GM04503 (cell line): ENCODE results near the gene DACH1.

Experiments used
- DNase-seq: peaks from one replicate; pipeline ENCODE4 v3.0.0-alpha.2; 2012; ENCODE audit warnings: low read depth

Gene DACH1

GRCh38 chr13:71483733-71484132, 383.3 kb downstream of the DACH1 start:
- no peak for DNase-seq

GRCh38 chr13:71481501-71481900, 385.5 kb downstream of the DACH1 start:
- DNase-seq: no peak

- no peak for DNase-seq
Measured at GRCh38 chr13:71481046-71481445, 386.0 kb downstream of the DACH1 start.

- DNase-seq: no peak
Measured at GRCh38 chr13:71477735-71478134, 389.3 kb downstream of the DACH1 start.

- DNase-seq: no peak
Measured at GRCh38 chr13:71474936-71475335, 392.1 kb downstream of the DACH1 start.

- no peak for DNase-seq
Measured at GRCh38 chr13:71469626-71470025, 397.4 kb downstream of the DACH1 start.

- DNase-seq: no peak
Measured at GRCh38 chr13:71464686-71465085, 402.3 kb downstream of the DACH1 start.

GRCh38 chr13:71461892-71462291, 405.1 kb downstream of the DACH1 start:
- no peak for DNase-seq

GRCh38 chr13:71460211-71460610, 406.8 kb downstream of the DACH1 start:
- DNase-seq: no peak

GRCh38 chr13:71459708-71460107, 407.3 kb downstream of the DACH1 start:
- DNase-seq: no peak

- DNase-seq: no peak
Measured at GRCh38 chr13:71457645-71458044, 409.4 kb downstream of the DACH1 start.

- DNase-seq: no peak
Measured at GRCh38 chr13:71456136-71456535, 410.9 kb downstream of the DACH1 start.

- no peak for DNase-seq
Measured at GRCh38 chr13:71454509-71454908, 412.5 kb downstream of the DACH1 start.

GRCh38 chr13:71448080-71448630, 418.8 kb downstream of the DACH1 start:
- DNase-seq: no peak

- no peak for DNase-seq
Measured at GRCh38 chr13:71437704-71438103, 429.3 kb downstream of the DACH1 start.

GRCh38 chr13:71430681-71431080, 436.3 kb downstream of the DACH1 start:
- DNase-seq: no peak

- no peak for DNase-seq
Measured at GRCh38 chr13:71417205-71417604, 449.8 kb downstream of the DACH1 start.

GRCh38 chr13:71412231-71412630, 454.8 kb downstream of the DACH1 start:
- no peak for DNase-seq

GRCh38 chr13:71408416-71408815, 458.6 kb downstream of the DACH1 start:
- no peak for DNase-seq

GRCh38 chr13:71399631-71400215, 467.3 kb downstream of the DACH1 start:
- DNase-seq: no peak

GRCh38 chr13:71396149-71396548, 470.9 kb downstream of the DACH1 start:
- DNase-seq: no peak

GRCh38 chr13:71395053-71395452, 472.0 kb downstream of the DACH1 start:
- DNase-seq: no peak

- DNase-seq: no peak
Measured at GRCh38 chr13:71394176-71394575, 472.8 kb downstream of the DACH1 start.
